ENCODE results near the gene SEMA3A. TPM values are rescaled to one million over a fixed set of nuclear protein-coding genes. Genes with fewer than 3 reads are reported as not detected.

SEMA3A gene
- total RNA-seq, 1 donor from 2014 or later, result 6.2 TPM

GRCh38 chr7:84081973-84082522 is 112.5 kb downstream of the SEMA3A start:
- TF ChIP-seq CTCF (IDR thresholded peaks at IDR 0.05; ENCODE audit: insufficient read depth, low read length, poor library complexity, severe bottlenecking), result no peak
- Histone ChIP-seq H3K36me3 (ENCODE audit: control insufficient read depth, insufficient read depth, low read length) (no peaks in the 10 kb centered on the region), H3K4me3 (ENCODE audit: low read depth, low read length) (no peak overlapping the region), H3K27me3 (ENCODE audit: control insufficient read depth, insufficient read depth, low read length) (no peaks in the 10 kb centered on the region)
- DNase-seq (ENCODE audit: low read depth), result no peak

- no peaks in the 10 kb centered on the region for H3K27me3 ChIP-seq (ENCODE audit: control insufficient read depth, insufficient read depth, low read length)
- no peak for DNase-seq (ENCODE audit: low read depth)
- no peak overlapping the region for H3K4me3 ChIP-seq (ENCODE audit: low read depth, low read length)
- no peak for TF ChIP-seq CTCF (IDR thresholded peaks at IDR 0.05; ENCODE audit: insufficient read depth, low read length, poor library complexity, severe bottlenecking)
- H3K36me3 ChIP-seq (ENCODE audit: control insufficient read depth, insufficient read depth, low read length), result no peaks in the 10 kb centered on the region
Observed at GRCh38 chr7:84077336-84077735, 117.3 kb downstream of the SEMA3A start.

GRCh38 chr7:84076219-84076618 is 118.4 kb downstream of the SEMA3A start:
- no peak for TF ChIP-seq CTCF (IDR thresholded peaks at IDR 0.05; ENCODE audit: insufficient read depth, low read length, poor library complexity, severe bottlenecking)
- H3K4me3 ChIP-seq (ENCODE audit: low read depth, low read length), result no peak overlapping the region
- H3K27me3 ChIP-seq (ENCODE audit: control insufficient read depth, insufficient read depth, low read length), result no peaks in the 10 kb centered on the region
- H3K36me3 ChIP-seq (ENCODE audit: control insufficient read depth, insufficient read depth, low read length), result no peaks in the 10 kb centered on the region
- DNase-seq (ENCODE audit: low read depth), result no peak

GRCh38 chr7:84073186-84073875 is 121.3 kb downstream of the SEMA3A start:
- no peak for DNase-seq (ENCODE audit: low read depth)
- TF ChIP-seq CTCF (IDR thresholded peaks at IDR 0.05; ENCODE audit: insufficient read depth, low read length, poor library complexity, severe bottlenecking), result no peak
- Histone ChIP-seq H3K4me3 (ENCODE audit: low read depth, low read length) (no peak overlapping the region), H3K36me3 (ENCODE audit: control insufficient read depth, insufficient read depth, low read length) (no peaks in the 10 kb centered on the region), H3K27me3 (ENCODE audit: control insufficient read depth, insufficient read depth, low read length) (no peaks in the 10 kb centered on the region)

- DNase-seq (ENCODE audit: low read depth), result no peak
- TF ChIP-seq CTCF (IDR thresholded peaks at IDR 0.05; ENCODE audit: insufficient read depth, low read length, poor library complexity, severe bottlenecking), result no peak
- Histone ChIP-seq H3K36me3 (ENCODE audit: control insufficient read depth, insufficient read depth, low read length) (no peaks in the 10 kb centered on the region), H3K4me3 (ENCODE audit: low read depth, low read length) (no peak overlapping the region), H3K27me3 (ENCODE audit: control insufficient read depth, insufficient read depth, low read length) (no peaks in the 10 kb centered on the region)
Observed at GRCh38 chr7:84070770-84071169, 123.8 kb downstream of the SEMA3A start.
